ENCODE measurements around the gene CIROP. TPM values are rescaled to one million over a fixed set of nuclear protein-coding genes. Genes with fewer than 3 reads are reported as not detected.
A peak's percentile ranks its signal among the peaks of the same experiment; 100 is the strongest.

The CIROP gene
- total RNA-seq, 1 experiment from 2014 or later, result not detected

GRCh38 chr14:23057757-23058653 is 46.8 kb downstream of the CIROP start:
- Histone ChIP-seq H3K18ac (ENCODE audit: insufficient read length, low read depth, low read length) (peak overlapping the region; percentile 51), H2BK15ac (ENCODE audit: low read depth, low read length) (no peak overlapping the region), H3K56ac (ENCODE audit: insufficient read length, low read depth, low read length) (no peak overlapping the region), H2BK5ac (ENCODE audit: insufficient read length, low read length) (no peak overlapping the region), H2AK5ac (ENCODE audit: insufficient read length, low read length) (no peak overlapping the region), H3T11ph (ENCODE audit: low read length) (no peak overlapping the region), H3K4me2 (ENCODE audit: insufficient read depth, insufficient read length, low read length) (peak overlapping the region; percentile 96), H4K5ac (ENCODE audit: insufficient read length, low read depth, low read length) (no peak overlapping the region), H4K8ac (replicated peaks; ENCODE audit: insufficient read length, low read depth, low read length) (no peak overlapping the region), H3K79me2 (ENCODE audit: insufficient read depth, low read length) (no peaks in the 10 kb centered on the region), H3K27me3 (ENCODE audit: insufficient read depth, low read length) (no peaks in the 10 kb centered on the region), H3K4ac (ENCODE audit: low read depth, low read length) (no peak overlapping the region), H3K14ac (ENCODE audit: insufficient read depth, low read length) (peak overlapping the region; percentile 71), H3K23me2 (ENCODE audit: insufficient read length, low read depth, low read length, poor library complexity, severe bottlenecking) (peaks cover 15% of the 10 kb centered on the region), H2BK120ac (ENCODE audit: low read depth, low read length, poor library complexity, severe bottlenecking) (no peak overlapping the region), H4K20me1 (ENCODE audit: control insufficient read depth, insufficient read depth, insufficient read length) (no peaks in the 10 kb centered on the region), H3K4me1 (ENCODE audit: insufficient read depth, low read length) (no peaks in the 10 kb centered on the region; the same call in 1 of the 2 replicates), H3K9me3 (ENCODE audit: control insufficient read depth, low read depth, low read length) (no peaks in the 10 kb centered on the region), H3K79me1 (ENCODE audit: insufficient read depth, low read depth, low read length, poor library complexity, severe bottlenecking) (no peaks in the 10 kb centered on the region), H2BK12ac (ENCODE audit: insufficient read length, low read depth, low read length) (no peak overlapping the region), H3K9ac (ENCODE audit: extremely low read depth, insufficient read length, low read length) (peak overlapping the region; percentile 23), H4K91ac (ENCODE audit: insufficient read length, low read depth, low read length) (no peak overlapping the region), H3K23ac (ENCODE audit: insufficient read length, low read depth, low read length) (no peak overlapping the region), H2AFZ (ENCODE audit: low read length) (no peak overlapping the region), H3K27ac (ENCODE audit: insufficient read length, low read depth, low read length) (no peak overlapping the region), H2BK20ac (ENCODE audit: low read depth, low read length, poor library complexity, severe bottlenecking) (no peak overlapping the region)
- WGBS (ENCODE audit: extremely low coverage, insufficient read length, low lambda C conversion rate), result no CpG with 5 or more reads among the region's 51 CpGs
- peak; percentile 95 for DNase-seq
- no peaks in the 10 kb centered on the region for H3K9me3 Mint-ChIP-seq
- peaks cover 26 to 57% (median 56%) of the 10 kb centered on the region in 3 experiments for H3K36me3 Mint-ChIP-seq (ENCODE audit: insufficient read depth in 1 of 3, low read depth in 3 of 3)
- H3K4me3 Mint-ChIP-seq, result peak overlapping the region; percentile 85 to 92
- peaks cover 15 to 18% of the 10 kb centered on the region in 2 experiments for H3K4me1 Mint-ChIP-seq
- peak; percentile 97 for TF ChIP-seq CTCF (conservative IDR thresholded peaks at IDR 0.05)
- H3K27me3 Mint-ChIP-seq (ENCODE audit: low read depth), result peaks cover 9% of the 10 kb centered on the region
- H3K27ac Mint-ChIP-seq, result peak overlapping the region; percentile 85 to 96 (median 93); a peak in 5 of 7 replicates

Measured in H9 (cell line).